Trophoblast cell (in vitro differentiated cells and primary cell): ENCODE data around the gene KIAA0040.

Experiments
- DNase-seq, 2 donors: peaks; one replicate each; pipeline ENCODE4 v3.0.0-alpha.2; 2016
- H2AFZ ChIP-seq: 2 replicates; pipeline ENCODE4 v1.6.1; 2013; ENCODE audit warnings: low read length, moderate library complexity, mild to moderate bottlenecking; ENCODE audit not compliant: insufficient read depth, poor library complexity
- H2AK5ac ChIP-seq: 2 replicates; pipeline ENCODE4 v1.6.1; 2013; ENCODE audit warnings: mild to moderate bottlenecking, low read length
- H2BK120ac ChIP-seq: 2 replicates; pipeline ENCODE4 v1.6.1; 2013; ENCODE audit warnings: low read length, mild to moderate bottlenecking, moderate library complexity; ENCODE audit not compliant: insufficient read depth, poor library complexity
- H2BK12ac ChIP-seq: 2 replicates; pipeline ENCODE4 v1.6.1; 2013; ENCODE audit warnings: mild to moderate bottlenecking, low read length, moderate library complexity
- H2BK5ac ChIP-seq: 2 replicates; pipeline ENCODE4 v1.6.1; 2013; ENCODE audit warnings: low read length, low read depth, moderate library complexity, mild to moderate bottlenecking; ENCODE audit not compliant: poor library complexity
- H3K14ac ChIP-seq: 2 replicates; pipeline ENCODE4 v1.6.1; 2013; ENCODE audit warnings: mild to moderate bottlenecking, low read length
- H3K18ac ChIP-seq: 2 replicates; pipeline ENCODE4 v1.6.1; 2013; ENCODE audit warnings: mild to moderate bottlenecking, low read length
- H3K23ac ChIP-seq: 2 replicates; pipeline ENCODE4 v1.6.1; 2013; ENCODE audit warnings: low read length
- H3K27ac ChIP-seq: 2 replicates; pipeline ENCODE4 v1.5.1; 2013; ENCODE audit warnings: low read depth, mild to moderate bottlenecking, inconsistent platforms, low read length, moderate library complexity
- H3K27me3 ChIP-seq: 2 replicates; pipeline ENCODE4 v1.6.1; 2013; ENCODE audit warnings: inconsistent platforms, mild to moderate bottlenecking, low read length, moderate library complexity; ENCODE audit not compliant: insufficient read depth
- H3K36me3 ChIP-seq, 2 experiments: 1 replicate in 1 of 2; 2 replicates in 1 of 2; pipeline ENCODE4 v1.6.1; 2013; ENCODE audit warnings: low read length in 2 of 2, mild to moderate bottlenecking in 2 of 2, moderate library complexity in 1 of 2; ENCODE audit not compliant: insufficient read depth in 2 of 2, control insufficient read depth in 1 of 2
- H3K4ac ChIP-seq: 2 replicates; pipeline ENCODE4 v1.6.1; 2013; ENCODE audit warnings: low read depth, mild to moderate bottlenecking, low read length, moderate library complexity
- H3K4me1 ChIP-seq, 2 experiments: 1 replicate in 1 of 2; 2 replicates in 1 of 2; pipeline ENCODE4 v1.6.1; 2013; ENCODE audit warnings: low read length in 2 of 2, mild to moderate bottlenecking in 2 of 2, moderate library complexity in 1 of 2; ENCODE audit not compliant: insufficient read depth in 2 of 2, control insufficient read depth in 1 of 2
- H3K4me2 ChIP-seq: 2 replicates; pipeline ENCODE4 v1.6.1; 2013; ENCODE audit warnings: inconsistent platforms, mild to moderate bottlenecking, low read length, moderate library complexity
- H3K4me3 ChIP-seq: 2 replicates; pipeline ENCODE4 v1.5.1; 2013; ENCODE audit warnings: mild to moderate bottlenecking, low read depth, low read length, inconsistent platforms
- H3K79me1 ChIP-seq: one replicate; pipeline ENCODE4 v1.6.1; 2013; ENCODE audit warnings: low read length
- H3K79me2 ChIP-seq: 2 replicates; pipeline ENCODE4 v1.6.1; 2013; ENCODE audit warnings: low read length, mild to moderate bottlenecking; ENCODE audit not compliant: control insufficient read depth, insufficient read depth, poor library complexity
- H3K9ac ChIP-seq: 2 replicates; pipeline ENCODE4 v1.6.1; 2013; ENCODE audit warnings: mild to moderate bottlenecking, low read length
- H3K9me3 ChIP-seq: 2 replicates; pipeline ENCODE4 v1.6.1; 2013; ENCODE audit warnings: low read depth, mild to moderate bottlenecking, control low read depth, inconsistent platforms, low read length; ENCODE audit not compliant: insufficient read depth
- H4K12ac ChIP-seq: 2 replicates; pipeline ENCODE4 v1.6.1; 2013; ENCODE audit warnings: low read depth, mild to moderate bottlenecking, low read length, moderate library complexity
- H4K8ac ChIP-seq: 2 replicates; pipeline ENCODE4 v1.6.1; 2013; ENCODE audit warnings: low read depth, mild to moderate bottlenecking, low read length, moderate library complexity
- H4K91ac ChIP-seq: one replicate; pipeline ENCODE4 v1.6.1; 2013; ENCODE audit warnings: low read depth, mild to moderate bottlenecking, low read length, moderate library complexity
- WGBS: extraction: QIAGEN DNeasy Blood & Tissue Kit; methylation state at CpG from one replicate; pipeline ENCODE4 v1.1.7; 2013; ENCODE audit warnings: missing lambda C conversion rate; ENCODE audit not compliant: insufficient read length, insufficient coverage; ENCODE audit errors: extremely low coverage; 5-methylcytosine and 5-hydroxymethylcytosine counted together

The KIAA0040 gene

DNA sequence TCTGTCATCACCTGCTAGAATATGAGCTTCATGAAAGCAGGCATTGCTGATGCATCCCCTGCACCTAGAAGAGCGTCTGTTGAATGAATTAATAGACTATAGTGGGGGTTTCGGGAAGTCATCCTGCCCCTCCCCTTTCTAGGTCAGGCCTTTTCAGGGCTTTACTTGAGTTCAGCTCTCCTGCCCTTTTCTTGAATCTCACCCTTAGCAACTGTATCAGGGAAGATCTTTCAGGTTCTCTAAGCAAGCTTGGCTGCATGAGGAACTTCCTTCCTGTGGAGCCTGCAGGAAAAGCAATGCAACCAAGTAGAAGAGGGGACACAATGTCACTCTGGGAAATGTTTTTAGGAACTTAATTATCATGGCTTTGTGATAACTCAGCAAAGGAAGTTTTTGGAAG is 27.2 kb upstream of the KIAA0040 start:
- Histone ChIP-seq H3K9me3 (no peaks in the 10 kb centered on the region), H3K9ac (no peak overlapping the region), H3K14ac (no peak overlapping the region), H3K79me2 (no peaks in the 10 kb centered on the region), H3K27ac (no peak overlapping the region), H4K91ac (no peak overlapping the region), H2AFZ (no peak overlapping the region), H2BK5ac (no peak overlapping the region), H3K23ac (no peak overlapping the region), H3K18ac (no peak overlapping the region), H3K36me3 (no peaks in the 10 kb centered on the region), H3K4me1 (peaks cover 9 to 14% of the 10 kb centered on the region in 2 experiments), H2BK120ac (no peak overlapping the region), H3K27me3 (no peaks in the 10 kb centered on the region), H2AK5ac (no peak overlapping the region), H3K4me2 (no peak overlapping the region), H3K79me1 (peaks cover 8% of the 10 kb centered on the region), H2BK12ac (no peak overlapping the region), H4K12ac (no peak overlapping the region), H3K4me3 (no peak overlapping the region), H4K8ac (no peak overlapping the region), H3K4ac (no peak overlapping the region)
- no CpG with 5 or more reads among the region's 2 CpGs for WGBS
- DNase-seq = no peak

DNA sequence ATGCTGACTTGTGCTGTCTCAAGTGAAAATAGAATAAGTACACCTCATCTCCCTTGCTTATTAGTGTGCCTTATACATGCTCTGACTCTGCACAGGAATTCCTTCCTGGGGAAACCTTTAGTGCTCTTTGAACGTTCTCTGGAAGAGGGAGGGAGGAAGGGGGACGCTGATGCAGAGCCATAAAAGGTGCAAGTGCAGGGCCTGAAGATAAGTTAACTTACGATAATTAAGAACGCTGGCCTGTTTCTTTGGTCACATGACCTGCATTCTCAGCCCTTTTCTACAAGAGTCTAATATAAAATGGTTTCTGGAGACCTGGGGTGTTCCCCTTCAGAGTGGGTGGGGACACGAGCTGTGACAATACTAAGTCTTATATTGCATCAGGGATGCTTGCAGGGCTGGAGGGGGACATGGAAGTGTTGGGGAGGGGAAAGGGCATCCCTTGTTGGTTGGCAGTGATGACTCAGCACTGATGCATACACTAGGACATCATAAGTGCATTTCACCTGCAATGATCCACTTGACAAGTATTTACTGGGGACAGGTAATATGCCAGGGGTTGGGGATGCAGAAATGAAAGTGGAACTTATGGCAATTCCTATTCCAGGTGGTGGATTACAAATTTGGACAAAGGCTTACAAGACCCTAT is 26.3 kb upstream of the KIAA0040 start:
- Histone ChIP-seq H4K12ac (no peak overlapping the region), H3K79me2 (no peaks in the 10 kb centered on the region), H4K91ac (no peak overlapping the region), H3K9ac (no peak overlapping the region), H2BK12ac (no peak overlapping the region), H3K4me2 (no peak overlapping the region), H3K79me1 (peaks cover 8% of the 10 kb centered on the region), H3K9me3 (no peaks in the 10 kb centered on the region), H3K4me3 (no peak overlapping the region), H2BK120ac (no peak overlapping the region), H4K8ac (no peak overlapping the region), H2BK5ac (no peak overlapping the region), H2AFZ (no peak overlapping the region), H3K36me3 (no peaks in the 10 kb centered on the region), H3K18ac (no peak overlapping the region), H3K23ac (no peak overlapping the region), H2AK5ac (no peak overlapping the region), H3K27ac (no peak overlapping the region), H3K4ac (no peak overlapping the region), H3K4me1 (peaks cover 9 to 14% of the 10 kb centered on the region in 2 experiments), H3K14ac (no peak overlapping the region), H3K27me3 (no peaks in the 10 kb centered on the region)
- DNase-seq = no peak
- no CpG with 5 or more reads among the region's 5 CpGs for WGBS

DNA sequence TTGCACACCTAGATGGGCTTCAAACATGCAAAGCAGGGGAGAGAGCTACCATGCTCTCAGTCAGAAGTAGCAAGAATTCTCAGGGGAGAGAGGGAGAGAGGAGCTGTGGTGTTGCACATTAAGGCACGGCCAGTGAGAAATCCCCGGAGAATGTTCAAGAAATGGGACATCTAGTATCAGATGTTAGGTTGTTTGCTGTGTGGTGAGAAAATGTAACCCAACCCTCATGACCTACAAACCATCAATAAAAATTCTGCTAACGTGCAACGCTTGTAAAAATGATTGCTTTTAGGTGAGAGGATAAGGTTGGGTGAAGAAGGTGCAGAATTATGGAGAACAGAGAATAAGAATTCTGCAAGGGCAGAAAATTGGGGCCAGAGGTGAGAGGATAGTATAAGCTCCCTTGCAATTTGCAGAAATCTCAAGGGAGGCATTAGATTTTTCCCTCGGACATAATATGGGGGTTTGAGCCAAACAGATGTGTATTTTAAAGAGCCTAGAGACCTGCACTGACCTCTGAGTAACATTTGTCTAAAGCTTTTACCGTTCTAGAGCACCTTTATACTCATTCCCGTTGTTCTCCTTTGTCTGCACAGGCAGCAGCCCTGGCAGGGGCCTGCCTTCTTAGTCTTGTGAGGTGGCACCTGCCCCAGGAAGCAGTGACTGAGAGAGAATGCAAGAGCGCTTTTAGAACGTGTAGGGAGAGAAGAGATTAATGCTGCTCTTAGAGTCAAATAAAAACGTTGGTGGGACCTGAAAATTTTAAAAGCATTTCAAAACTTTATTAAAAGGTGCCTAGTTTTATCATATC is 25.4 kb upstream of the KIAA0040 start:
- Histone ChIP-seq H2AK5ac (no peak overlapping the region), H3K4ac (no peak overlapping the region), H3K18ac (no peak overlapping the region), H3K4me2 (no peak overlapping the region), H2BK120ac (no peak overlapping the region), H2BK5ac (no peak overlapping the region), H4K91ac (no peak overlapping the region), H4K8ac (no peak overlapping the region), H3K14ac (no peak overlapping the region), H3K4me1 (peaks cover 9 to 14% of the 10 kb centered on the region in 2 experiments), H3K4me3 (no peak overlapping the region), H3K79me2 (no peaks in the 10 kb centered on the region), H3K27me3 (no peaks in the 10 kb centered on the region), H2BK12ac (no peak overlapping the region), H2AFZ (no peak overlapping the region), H4K12ac (no peak overlapping the region), H3K27ac (no peak overlapping the region), H3K36me3 (no peaks in the 10 kb centered on the region), H3K9ac (no peak overlapping the region), H3K23ac (no peak overlapping the region), H3K79me1 (peaks cover 6% of the 10 kb centered on the region), H3K9me3 (no peaks in the 10 kb centered on the region)
- no peak for DNase-seq
- WGBS = no CpG with 5 or more reads among the region's 10 CpGs

DNA sequence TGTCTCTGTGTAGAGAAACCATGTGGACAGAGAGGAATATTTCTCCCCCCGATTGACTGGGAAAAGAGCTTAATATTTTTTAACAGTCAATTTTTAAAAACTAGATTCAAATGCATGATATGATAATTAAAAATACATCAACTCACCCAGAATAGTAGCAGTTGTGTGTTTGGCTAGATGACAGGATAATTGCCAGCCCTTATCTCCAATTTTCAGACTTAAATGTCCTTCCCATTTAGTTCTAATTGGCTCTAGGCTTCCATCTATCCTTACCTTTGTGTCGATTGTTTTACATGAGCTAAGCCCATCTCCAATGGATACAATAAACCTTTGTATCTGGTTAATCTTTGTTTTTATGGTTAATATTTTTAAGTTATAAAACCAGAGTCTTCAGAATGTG is 23.9 kb upstream of the KIAA0040 start:
- H4K8ac ChIP-seq = no peak overlapping the region
- no peak overlapping the region for H2BK12ac ChIP-seq
- H3K79me1 ChIP-seq = no peaks in the 10 kb centered on the region
- H3K9me3 ChIP-seq = no peaks in the 10 kb centered on the region
- no peak overlapping the region for H4K91ac ChIP-seq
- no peaks in the 10 kb centered on the region for H3K36me3 ChIP-seq
- H2BK5ac ChIP-seq = no peak overlapping the region
- no peak overlapping the region for H3K27ac ChIP-seq
- no peak overlapping the region for H2BK120ac ChIP-seq
- no peak overlapping the region for H3K18ac ChIP-seq
- no peak overlapping the region for H3K4me2 ChIP-seq
- no peak overlapping the region for H3K4ac ChIP-seq
- H3K9ac ChIP-seq = no peak overlapping the region
- no CpG with 5 or more reads among the region's 2 CpGs for WGBS
- no peak overlapping the region for H2AFZ ChIP-seq
- H3K79me2 ChIP-seq = no peaks in the 10 kb centered on the region
- no peak overlapping the region for H2AK5ac ChIP-seq
- H3K27me3 ChIP-seq = no peaks in the 10 kb centered on the region
- H3K4me3 ChIP-seq = no peak overlapping the region
- H4K12ac ChIP-seq = no peak overlapping the region
- no peak overlapping the region for H3K14ac ChIP-seq
- no peak for DNase-seq
- H3K23ac ChIP-seq = no peak overlapping the region
- H3K4me1 ChIP-seq = peaks cover 3 to 4% of the 10 kb centered on the region in 2 experiments
